SIG-M5 (cell line): ENCODE results near the gene IGFL2.
A peak's percentile ranks its signal among the peaks of the same experiment; 100 is the strongest.
"Not testable (repeated sequence)": the region's sequence is repeated elsewhere in the genome, so short reads cannot be mapped to it uniquely, and the experiment has no call there.

Source experiments
- DNase-seq: peaks from one replicate; lab custom pipeline; 2025; lab: John Stamatoyannopoulos, UW

IGFL2 gene

DNA sequence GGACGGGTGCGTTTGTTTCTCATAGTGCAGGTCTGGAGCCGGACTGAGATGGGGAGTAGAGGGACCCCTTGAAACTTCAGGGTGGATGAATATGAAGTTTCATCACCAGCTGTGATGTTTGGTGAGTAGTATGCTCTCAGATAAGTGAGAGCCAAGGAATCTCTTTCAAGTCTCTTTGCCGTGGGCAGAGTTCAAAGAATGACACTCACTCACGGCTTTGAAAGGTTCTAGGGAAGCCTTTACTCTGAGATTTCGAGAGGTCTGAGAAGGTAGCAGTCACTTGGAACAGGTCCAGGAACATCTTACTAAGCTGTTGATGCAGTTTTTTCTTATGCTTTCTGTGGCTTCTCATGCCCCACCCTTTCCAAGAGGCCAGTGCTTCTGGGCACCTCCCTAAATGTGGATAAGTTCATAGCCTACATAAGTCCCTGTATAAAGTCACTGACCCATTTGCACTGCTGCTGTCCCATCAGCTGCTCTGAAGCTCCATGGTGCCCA, at the start of gene IGFL2:
Gene IGFL2, plus strand, starts transcription at position 448 of the 498 bp plus-strand sequence. Its CDS starts 41 bp downstream, at position 489.
- DNase-seq, result no peak

DNA sequence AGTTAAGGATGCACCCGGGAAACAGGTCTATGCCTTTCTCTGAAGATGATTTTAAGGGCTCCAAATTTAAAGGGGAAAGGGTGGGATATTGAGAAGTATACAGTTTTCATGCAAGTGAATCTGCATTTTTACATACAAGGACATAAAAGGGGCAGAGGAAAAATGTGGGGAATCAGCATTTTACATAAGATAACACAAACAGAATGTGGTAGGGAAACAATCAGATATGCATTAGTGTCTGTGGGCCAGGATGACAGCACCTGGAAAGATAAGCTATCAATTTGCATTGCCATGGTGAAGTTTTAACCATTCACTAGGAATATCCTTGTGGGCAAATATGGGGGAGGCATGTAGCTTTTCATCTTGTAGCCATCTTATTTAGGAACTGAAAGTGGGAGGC, 47.7 kb upstream of the IGFL2 start:
- DNase-seq, result no peak

DNA sequence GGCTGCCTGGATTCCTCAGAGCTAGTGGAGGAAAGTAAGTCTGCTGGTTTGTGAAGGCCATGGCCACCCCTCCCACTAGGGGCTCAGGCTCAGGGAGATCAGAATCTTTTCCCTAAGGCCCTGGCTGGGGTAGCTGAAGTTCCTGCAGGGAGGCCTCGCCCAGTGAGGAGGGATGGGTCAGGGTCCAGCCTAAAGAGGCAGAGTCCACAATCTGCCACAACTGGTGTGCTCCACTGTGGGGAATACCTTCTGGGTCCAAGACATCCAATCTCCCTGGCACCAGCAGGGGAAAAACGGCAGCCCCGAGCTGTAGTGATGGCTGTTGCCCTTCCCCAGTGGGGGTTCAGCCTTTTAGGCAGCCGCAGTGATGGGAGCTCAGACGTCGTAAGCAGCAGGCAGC, 46.7 kb upstream of the IGFL2 start:
- DNase-seq, result no peak

DNA sequence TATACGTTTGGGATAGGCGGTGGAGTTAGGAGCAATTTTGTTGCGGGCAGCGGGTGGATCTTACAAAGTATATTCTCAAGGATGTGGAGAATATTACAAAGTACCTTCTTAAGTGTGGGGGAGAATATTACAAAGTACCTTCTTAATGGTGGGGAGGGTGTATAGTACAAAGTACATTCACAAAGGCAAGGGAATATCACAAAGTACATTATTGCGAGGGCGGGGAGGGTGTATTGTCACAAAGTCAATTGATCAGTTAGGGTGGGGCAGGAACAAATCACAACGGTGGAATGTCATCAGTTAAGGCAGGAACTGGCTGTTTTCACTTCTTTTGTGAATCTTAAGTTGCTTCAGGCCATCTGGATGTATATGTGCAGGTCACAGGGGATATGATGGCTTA, 45.7 kb upstream of the IGFL2 start:
- DNase-seq, result not testable (repeated sequence)

DNA sequence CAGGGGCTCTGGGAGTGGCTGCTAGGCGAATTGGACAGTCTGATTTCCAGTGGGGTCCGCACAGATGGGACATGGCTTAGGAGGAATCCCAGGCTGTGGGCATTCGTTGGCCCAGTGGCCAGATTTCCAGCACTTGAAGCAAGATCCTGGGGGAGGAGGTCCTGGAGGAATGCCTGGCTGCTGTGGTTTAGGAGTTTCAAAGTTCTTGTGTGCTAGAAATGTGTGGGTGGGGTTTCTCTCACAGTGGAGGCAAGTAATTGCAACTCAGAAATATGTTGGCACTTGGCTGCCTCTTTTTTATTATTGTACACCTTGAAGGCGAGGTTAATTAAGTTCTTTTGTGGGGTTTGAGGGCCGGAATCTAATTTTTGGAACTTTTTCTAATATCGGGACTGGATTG, 40.7 kb upstream of the IGFL2 start:
- DNase-seq, result no peak

DNA sequence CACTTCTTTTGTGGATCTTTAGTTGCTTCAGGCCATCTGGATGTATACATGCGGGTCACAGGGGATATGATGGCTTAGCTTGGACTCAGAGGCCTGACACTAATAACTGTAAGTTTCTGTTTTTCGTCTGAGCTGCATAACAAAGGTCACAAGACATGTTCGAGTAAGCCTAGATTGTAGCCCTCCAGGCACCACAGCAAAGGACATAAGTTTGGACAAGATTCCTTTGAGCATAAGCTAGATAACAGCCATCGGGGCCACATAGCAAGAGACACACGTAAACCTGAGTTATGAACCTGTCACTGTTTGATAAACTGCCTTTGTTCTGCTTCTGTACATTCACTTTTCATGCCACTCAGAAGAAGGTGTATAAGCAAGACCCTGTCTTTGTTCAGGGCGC, 38.2 kb upstream of the IGFL2 start:
- no peak for DNase-seq

DNA sequence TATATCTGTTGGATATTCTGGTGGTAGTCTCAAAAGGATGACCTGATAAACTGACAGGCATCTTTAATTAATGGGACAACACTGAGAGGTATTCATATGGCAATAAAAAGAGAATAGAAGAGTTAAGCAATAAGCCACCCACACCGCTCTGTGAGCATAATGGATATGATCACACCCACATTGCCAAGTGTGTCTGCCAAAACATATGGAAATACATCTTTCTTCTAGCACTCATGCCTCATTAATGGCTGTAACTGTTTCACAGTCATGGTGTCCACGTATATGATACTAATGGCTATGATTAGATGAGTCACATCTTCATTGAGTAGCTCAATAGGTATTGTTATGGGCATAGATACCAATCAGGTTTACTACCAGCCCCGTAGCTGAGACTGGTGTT, 36.7 kb upstream of the IGFL2 start:
- no peak for DNase-seq

DNA sequence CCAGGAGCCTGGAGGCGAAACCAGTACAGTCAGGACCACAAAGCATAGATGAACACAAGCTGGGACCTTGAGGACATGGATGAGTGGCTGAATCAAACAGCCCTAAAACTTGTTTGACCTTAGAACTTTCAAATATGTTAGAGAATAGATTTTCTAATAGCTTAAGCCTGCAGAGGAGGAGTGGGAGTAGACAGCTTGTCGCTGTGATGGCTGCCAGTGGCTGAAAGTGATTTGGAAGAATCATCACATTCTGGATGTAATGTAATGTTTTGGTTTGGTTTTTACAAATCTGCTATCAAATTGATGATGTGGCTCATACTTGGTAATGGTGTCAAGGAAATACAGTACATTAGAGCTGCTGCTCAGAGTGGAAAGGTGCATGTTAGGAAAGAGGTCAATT, 35.5 kb upstream of the IGFL2 start:
- no peak for DNase-seq

DNA sequence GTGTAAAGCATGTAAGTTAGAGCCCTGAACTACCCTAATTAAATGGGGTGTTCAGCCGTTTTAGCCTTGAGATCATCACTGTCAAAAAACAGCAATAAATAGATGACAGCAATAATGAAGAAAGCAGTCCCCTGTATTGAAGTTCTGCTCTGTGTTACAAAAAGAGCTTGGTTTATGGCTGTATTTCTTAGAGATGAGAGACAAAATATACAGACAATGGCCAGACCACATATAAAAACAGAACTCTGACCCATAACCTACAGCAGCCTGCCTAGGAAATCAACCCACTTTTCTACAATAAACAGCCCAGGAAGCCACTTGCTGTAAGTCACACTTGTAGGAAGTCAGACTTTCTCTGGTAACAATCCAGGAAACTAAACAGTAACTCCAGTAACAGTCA, 34.3 kb upstream of the IGFL2 start:
- no peak for DNase-seq

DNA sequence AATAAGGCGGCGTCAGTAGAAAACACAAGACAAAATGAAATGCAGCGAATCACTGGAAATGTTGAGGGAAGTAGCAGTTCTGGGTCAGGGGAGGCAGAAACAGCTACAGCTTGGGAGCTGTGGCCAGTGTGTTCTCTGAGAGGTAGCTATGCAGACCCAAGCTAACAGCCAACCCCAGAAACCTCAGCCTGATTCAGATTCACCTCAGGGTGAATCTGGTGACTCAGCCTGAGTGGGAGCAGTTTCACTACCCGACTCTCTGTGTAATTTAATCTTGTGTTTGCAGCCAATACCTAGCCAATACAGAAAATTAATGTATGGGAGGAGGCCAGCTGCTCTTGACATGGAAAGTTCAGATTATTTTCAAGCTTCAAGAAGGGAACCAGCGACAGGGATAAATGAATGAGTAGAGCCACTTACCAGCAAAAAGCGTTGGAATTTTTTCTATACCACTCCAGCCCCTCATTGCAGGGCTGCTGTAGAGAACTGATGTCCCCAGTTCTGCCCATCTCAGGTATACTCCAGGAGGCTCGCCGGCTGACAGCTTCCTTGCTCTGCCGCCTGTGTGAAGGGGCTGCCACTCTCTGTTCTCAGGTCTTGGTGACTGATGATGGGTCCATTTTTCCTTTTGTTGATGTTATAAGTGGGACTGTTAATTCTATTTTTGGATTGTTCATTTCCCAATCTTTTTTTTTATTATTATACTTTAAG, 32.5 kb upstream of the IGFL2 start:
- no peak for DNase-seq

DNA sequence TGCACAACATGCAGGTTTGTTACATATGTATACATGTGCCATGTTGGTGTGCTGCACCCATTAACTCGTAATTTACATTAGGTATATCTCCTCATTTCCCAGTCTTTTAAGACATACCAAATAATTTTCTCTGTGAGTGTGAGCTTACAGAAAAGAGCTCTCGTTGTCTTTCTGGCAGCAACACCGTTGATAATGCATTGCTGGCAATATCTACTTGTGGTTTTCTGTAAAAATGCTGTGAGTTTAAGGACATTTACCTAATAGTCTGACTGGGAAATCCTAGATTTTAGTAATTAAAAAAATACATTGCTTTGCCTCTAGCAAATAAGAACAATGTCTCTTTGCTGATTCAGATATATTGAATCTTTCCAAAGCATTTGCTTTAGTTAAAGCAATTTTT, 31.9 kb upstream of the IGFL2 start:
- DNase-seq, result no peak

DNA sequence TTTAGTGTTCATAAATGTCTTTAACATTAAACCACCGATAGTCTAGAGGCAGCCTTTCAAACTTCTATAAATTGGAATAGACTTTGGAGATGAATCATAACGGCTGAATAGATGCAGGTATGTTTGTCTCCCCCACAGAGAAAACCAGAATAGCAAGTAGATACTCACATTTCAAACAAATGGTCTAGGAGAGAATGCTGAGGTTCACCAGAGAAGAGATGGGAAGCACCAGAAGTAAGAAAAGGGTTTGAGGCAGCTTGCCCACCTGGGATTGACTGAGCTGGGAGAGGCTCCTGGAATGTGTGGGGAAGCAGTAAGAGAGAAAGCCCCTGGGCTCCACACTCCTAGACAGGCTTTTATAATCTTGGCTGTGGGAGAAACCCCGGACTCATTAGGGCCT, 29.9 kb upstream of the IGFL2 start:
- no peak for DNase-seq

DNA sequence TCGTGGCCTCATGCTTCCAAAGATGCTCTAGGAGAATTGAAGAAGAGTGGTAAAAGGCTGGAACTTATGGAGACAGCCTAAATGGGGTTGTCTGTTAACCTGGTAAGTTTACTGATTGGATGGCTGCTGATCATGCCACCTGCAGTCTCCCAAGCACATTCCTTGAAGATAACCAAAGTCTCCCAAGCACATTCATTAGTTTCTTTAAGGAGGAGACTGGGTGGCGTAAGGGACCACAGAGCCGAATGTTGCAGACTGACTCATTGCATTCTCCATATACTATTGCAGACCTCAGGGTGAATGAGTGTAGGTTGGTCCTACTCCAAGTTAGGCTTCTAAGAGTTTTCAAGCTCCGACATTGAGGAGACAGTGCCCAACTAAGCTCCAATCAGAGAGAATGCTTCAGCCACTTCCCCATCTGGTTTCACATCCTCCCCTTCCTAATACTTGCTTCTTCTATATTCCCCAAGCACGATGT, 23.4 kb upstream of the IGFL2 start, which contains the start of gene IGFL3:
Gene IGFL3, minus strand, starts transcription at position 51 of the 478 bp plus-strand sequence. Its CDS starts 39 bp downstream, at position 12.
- DNase-seq, result peak; percentile 54

DNA sequence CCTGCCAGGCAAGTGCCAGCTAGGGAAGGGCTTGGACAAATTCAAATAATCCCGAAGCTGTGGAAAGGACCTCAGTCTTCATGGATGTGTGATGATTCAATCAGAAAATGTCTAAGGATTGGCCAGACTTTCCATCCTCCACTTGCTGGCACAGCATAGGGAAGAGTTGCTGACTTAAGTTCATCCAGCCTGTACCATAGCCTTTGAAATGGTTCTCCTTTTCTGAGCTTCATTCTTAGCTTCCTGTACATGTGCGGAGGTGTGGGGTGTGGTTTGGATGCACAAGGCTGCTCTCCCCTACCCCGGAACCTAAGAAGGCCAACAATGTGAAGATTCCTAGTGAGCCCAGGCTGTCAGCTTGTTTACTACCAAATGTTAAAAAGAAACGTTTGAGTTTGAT, 22.6 kb upstream of the IGFL2 start:
- no peak for DNase-seq

DNA sequence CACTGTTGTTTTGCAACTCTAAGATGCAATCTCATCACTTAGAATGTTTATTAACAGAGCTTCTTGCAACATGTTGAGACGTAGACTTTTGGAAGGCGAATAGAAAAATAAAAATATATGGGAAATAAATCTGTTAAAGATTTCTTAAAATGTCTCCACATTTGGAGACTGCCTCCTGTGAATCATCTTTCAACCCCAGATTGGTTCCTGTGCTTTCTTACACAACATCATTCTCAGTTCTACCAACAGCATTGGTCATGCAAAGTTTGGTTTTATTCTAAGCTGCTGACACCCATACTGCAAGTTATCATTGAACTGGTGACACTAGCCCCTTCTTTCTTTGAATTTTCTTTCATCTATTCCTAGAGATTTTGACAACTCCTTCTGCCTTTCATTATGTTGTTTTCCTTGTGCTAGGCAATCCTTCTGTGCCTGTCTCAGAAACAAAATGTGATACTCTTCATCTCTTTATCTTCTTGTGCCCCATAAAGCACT, 21.9 kb upstream of the IGFL2 start:
- DNase-seq, result no peak

DNA sequence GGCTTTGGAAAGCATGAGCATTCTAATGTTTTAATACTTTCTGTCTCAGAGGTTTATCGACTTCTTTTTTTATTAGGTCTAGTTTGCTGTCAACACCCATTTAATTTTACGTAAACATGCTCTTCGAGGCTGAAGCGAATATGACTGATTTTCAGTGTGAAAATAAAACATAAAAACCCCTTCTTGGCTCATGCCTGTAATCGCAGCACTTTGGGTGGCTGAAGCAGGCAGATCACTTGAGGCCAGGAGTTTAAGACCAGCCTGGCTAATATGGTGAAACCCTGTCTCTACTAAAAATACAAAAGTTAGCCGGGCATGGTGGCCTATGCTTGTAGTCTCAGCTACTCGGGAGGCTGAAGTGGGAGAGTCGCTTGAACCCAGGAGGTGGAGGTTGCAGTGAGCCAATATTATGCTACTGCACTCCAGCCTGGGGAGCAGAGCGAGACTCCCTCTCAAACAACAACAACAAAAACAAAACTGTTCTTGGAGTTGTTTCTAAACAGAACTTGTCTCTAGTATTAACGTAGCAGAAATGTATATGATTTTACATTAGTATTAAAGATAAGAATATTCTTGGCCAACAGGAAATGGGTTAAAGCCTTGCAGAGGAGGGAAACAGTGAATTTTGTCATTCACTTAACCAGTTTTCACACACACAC, 16.4 kb upstream of the IGFL2 start:
- no peak for DNase-seq

DNA sequence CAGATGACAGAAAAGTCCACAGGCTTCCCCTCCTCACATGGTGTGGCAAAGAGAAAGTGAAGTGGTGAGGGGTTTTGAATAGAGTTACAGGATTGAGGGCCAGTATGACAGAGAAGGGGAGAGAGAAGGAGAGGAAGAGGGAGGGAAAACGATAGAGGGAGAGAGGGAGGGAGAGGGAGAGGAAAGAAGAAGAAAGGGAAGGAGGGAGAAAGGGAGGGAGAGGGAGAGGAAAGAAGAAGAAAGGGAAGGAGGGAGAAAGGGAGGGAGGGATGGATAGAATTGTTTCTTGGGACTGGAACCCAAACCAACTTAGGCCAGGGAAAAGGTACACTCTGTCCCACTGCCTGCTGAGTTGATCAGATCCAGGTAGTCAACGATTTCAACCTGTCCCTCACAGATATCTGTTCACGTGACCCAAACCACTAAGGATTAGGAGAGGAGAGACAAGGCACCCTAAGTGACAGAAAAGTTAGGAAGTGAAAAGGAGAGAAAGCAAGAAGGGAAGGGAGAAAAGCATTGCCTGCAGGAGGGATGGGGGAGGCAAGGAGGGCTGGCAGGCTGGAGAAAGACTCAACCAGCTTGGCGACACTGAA, 15.4 kb upstream of the IGFL2 start:
- DNase-seq, result no peak

DNA sequence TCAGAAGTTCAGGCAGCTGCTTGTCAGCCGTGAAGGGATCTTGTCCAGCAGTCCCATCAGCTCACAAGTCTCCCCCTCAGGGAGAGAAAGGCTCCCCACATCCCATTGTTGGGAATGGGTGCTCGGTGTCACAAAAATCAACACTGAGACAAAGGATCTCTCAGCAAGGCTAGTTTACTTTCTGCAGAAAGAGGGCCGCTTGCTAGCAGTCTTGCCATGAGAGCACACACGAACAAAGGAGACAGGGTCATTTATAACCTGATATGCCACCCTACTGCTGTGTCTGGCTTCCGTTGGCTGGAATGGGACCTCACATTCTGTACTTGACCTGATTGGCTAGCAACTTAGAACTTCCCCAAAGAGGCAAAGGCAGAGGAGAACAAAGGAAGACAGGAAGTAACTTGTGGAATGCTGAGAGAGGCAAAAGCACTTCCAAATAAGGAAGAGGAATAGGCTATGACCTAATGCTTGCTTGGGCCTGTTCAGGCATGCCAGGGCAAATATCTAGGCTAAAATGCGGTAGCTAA, 14.9 kb upstream of the IGFL2 start:
- DNase-seq, result peak; percentile 71

DNA sequence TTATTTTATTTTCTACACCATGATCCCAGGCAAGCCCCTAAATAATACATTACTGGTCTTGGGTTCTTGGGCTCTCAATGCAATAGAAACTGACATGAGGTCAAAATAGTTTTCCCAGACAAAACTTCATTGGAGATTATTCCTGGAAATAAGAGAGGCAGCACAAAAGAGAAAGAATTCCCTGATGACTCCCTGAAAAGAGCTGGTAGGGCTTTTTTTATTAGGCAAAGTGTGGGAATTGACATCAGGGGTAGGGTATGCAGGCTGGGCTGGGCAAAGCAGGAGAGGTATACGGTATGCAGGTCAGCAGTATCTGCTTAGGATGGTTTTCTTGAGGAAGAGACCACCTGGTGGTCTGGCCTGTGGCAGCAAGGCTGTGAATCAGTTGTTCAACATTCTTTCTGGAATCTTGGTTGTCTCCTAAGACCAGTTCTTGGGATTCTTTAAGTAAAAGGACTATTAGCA, 14.2 kb upstream of the IGFL2 start:
- no peak for DNase-seq

DNA sequence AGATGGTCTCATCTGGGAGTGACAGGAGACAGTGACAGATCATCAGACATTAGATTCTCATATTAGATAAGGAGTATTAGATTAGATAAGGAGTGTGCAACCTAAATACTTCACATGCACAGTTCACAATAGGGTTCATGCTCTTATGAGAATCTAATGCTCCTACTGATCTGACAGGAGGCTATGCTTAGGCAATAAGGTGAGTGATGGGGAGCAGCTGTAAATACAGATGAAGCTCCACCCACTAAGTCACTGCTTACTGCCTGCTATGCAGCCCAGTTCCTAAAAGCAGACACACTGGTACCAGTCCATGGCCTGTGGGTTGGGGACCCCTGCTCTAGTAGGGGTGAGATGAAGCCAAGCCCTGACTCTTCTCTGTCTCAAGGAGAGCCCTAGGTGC, 13.5 kb upstream of the IGFL2 start:
- DNase-seq, result no peak

DNA sequence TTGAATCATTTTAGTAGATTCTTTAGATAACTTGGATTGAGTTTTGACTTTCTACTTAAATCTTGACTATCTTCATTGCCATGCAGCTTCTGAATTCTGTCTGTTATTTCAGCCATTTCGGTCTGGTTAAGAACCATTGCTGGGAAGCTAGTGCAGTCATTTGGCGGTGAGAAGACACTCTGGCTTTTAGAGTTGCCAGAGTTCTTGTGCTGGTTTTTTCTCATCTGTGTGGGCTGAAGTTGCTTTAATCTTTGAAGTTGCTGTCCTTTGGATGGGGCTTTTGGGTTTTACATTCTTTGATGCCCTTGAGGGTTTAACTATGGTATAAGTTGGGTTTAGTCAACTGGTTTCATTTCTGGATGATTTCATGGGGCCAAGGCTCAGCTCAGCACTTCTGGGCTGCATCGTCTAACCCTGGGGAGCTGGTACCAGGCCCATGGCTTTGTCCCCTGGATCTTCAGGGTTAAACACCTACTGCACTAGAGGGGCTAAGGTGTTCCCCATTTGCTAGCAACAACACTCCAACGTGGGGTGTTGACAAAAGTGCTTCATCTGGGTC, 10.0 kb upstream of the IGFL2 start:
- no peak for DNase-seq

DNA sequence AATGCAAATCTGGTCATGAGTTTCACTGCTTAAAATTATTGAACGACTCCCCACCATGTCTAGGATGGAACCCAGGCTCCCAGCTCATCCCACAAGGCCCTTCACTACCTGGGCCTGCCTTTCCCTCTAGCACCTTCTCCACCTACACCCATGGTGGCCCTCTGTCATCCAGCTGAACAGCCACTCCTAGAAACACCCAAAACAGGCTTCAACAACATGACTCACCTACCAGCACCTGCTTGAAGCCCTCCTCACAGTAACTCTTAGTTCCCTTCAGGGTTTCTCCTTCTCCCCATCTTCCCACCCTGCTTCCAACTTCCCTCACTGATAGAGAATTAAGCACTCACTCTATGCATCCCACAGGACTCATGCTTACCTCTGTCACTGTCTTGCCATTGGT, 6.6 kb upstream of the IGFL2 start:
- DNase-seq, result no peak
